Hypothalamus (tissue), 51 donors: ENCODE results near the gene KLHL12.
"Not testable (repeated sequence)": the region's sequence is repeated elsewhere in the genome, so short reads cannot be mapped to it uniquely, and the experiment has no call there.

Experiments used
- DNase-seq, 51 donors: peaks; one replicate each; lab custom pipeline; 2025; lab: John Stamatoyannopoulos, UW

Gene KLHL12

GRCh38 chr1:202952099-202952498 is 25.1 kb upstream of the KLHL12 start:
- DNase-seq = no peak

GRCh38 chr1:202951437-202951836 is 24.4 kb upstream of the KLHL12 start:
- DNase-seq = no peak

- no peak for DNase-seq
These were observed 18.4 kb upstream of the KLHL12 start for GRCh38 chr1:202945483-202945882.

GRCh38 chr1:202944438-202944921 is 17.4 kb upstream of the KLHL12 start:
- no peak for DNase-seq

GRCh38 chr1:202942426-202942825 is 15.4 kb upstream of the KLHL12 start:
- no peak for DNase-seq

GRCh38 chr1:202941372-202941771 is 14.3 kb upstream of the KLHL12 start:
- no peak for DNase-seq

GRCh38 chr1:202940561-202940960 is 13.5 kb upstream of the KLHL12 start:
- DNase-seq = no peak

GRCh38 chr1:202938287-202938925 is 11.4 kb upstream of the KLHL12 start:
- no peak for DNase-seq

GRCh38 chr1:202936409-202936808 is 9.4 kb upstream of the KLHL12 start:
- DNase-seq = not testable (repeated sequence)

- DNase-seq = no peak
These were observed 8.8 kb upstream of the KLHL12 start for GRCh38 chr1:202935844-202936243.

GRCh38 chr1:202934755-202935154 is 7.7 kb upstream of the KLHL12 start:
- no peak for DNase-seq

GRCh38 chr1:202932476-202932875 is 5.4 kb upstream of the KLHL12 start:
- no peak for DNase-seq

GRCh38 chr1:202923533-202923932 is 3.5 kb downstream of the KLHL12 start:
- DNase-seq = no peak

- no peak for DNase-seq
These were observed 7.4 kb downstream of the KLHL12 start for GRCh38 chr1:202919615-202920014.

- no peak for DNase-seq
These were observed 11.9 kb downstream of the KLHL12 start for GRCh38 chr1:202915146-202915545.

GRCh38 chr1:202912476-202912875 is 14.6 kb downstream of the KLHL12 start:
- not testable (repeated sequence) for DNase-seq

GRCh38 chr1:202909494-202909893 is 17.5 kb downstream of the KLHL12 start:
- DNase-seq = no peak

GRCh38 chr1:202908998-202909397 is 18.0 kb downstream of the KLHL12 start:
- DNase-seq = no peak

- no peak for DNase-seq
These were observed 21.7 kb downstream of the KLHL12 start for GRCh38 chr1:202905331-202905730.

GRCh38 chr1:202903808-202904207 is 23.2 kb downstream of the KLHL12 start:
- not testable (repeated sequence) for DNase-seq

GRCh38 chr1:202901555-202901954 is 25.5 kb downstream of the KLHL12 start:
- no peak for DNase-seq

GRCh38 chr1:202892501-202892900 is 34.5 kb downstream of the KLHL12 start:
- no peak for DNase-seq

- DNase-seq = no peak
These were observed 36.6 kb downstream of the KLHL12 start for GRCh38 chr1:202890392-202890791.
